ENCODE results near the gene CDKN2B-AS1.
A peak's percentile ranks its signal among the peaks of the same experiment; 100 is the strongest.

CDKN2B-AS1 gene

GRCh38 chr9:22002038-22002437, 7.4 kb downstream of the CDKN2B-AS1 start:
- Histone ChIP-seq H3K4me1 (ENCODE audit: control insufficient read depth, insufficient read depth, low read length) (no peaks in the 10 kb centered on the region), H3K4me3 (ENCODE audit: low read length) (no peak overlapping the region), H3K36me3 (ENCODE audit: control insufficient read depth, insufficient read depth, low read length) (no peaks in the 10 kb centered on the region), H3K9ac (ENCODE audit: low read length) (no peak overlapping the region), H3K27me3 (ENCODE audit: control insufficient read depth, insufficient read depth, low read length) (peaks cover 14% of the 10 kb centered on the region), H3K27ac (ENCODE audit: low read depth, low read length) (no peak overlapping the region)

- Histone ChIP-seq H3K27me3 (ENCODE audit: control insufficient read depth, insufficient read depth, low read length) (peaks cover 14% of the 10 kb centered on the region), H3K4me3 (ENCODE audit: low read length) (no peak overlapping the region), H3K9ac (ENCODE audit: low read length) (no peak overlapping the region), H3K4me1 (ENCODE audit: control insufficient read depth, insufficient read depth, low read length) (no peaks in the 10 kb centered on the region), H3K36me3 (ENCODE audit: control insufficient read depth, insufficient read depth, low read length) (no peaks in the 10 kb centered on the region), H3K27ac (ENCODE audit: low read depth, low read length) (no peak overlapping the region)
These were observed 10.6 kb downstream of the CDKN2B-AS1 start for GRCh38 chr9:22005021-22005701.

GRCh38 chr9:22005702-22006606, 11.4 kb downstream of the CDKN2B-AS1 start:
- H3K36me3 ChIP-seq (ENCODE audit: control insufficient read depth, insufficient read depth, low read length): no peaks in the 10 kb centered on the region
- H3K9ac ChIP-seq (ENCODE audit: low read length): no peak overlapping the region
- peaks cover 14% of the 10 kb centered on the region for H3K27me3 ChIP-seq (ENCODE audit: control insufficient read depth, insufficient read depth, low read length)
- H3K4me3 ChIP-seq (ENCODE audit: low read length): no peak overlapping the region
- H3K27ac ChIP-seq (ENCODE audit: low read depth, low read length): no peak overlapping the region
- H3K4me1 ChIP-seq (ENCODE audit: control insufficient read depth, insufficient read depth, low read length): no peaks in the 10 kb centered on the region

- Histone ChIP-seq H3K27me3 (ENCODE audit: control insufficient read depth, insufficient read depth, low read length) (peaks cover 14% of the 10 kb centered on the region), H3K36me3 (ENCODE audit: control insufficient read depth, insufficient read depth, low read length) (no peaks in the 10 kb centered on the region), H3K4me3 (ENCODE audit: low read length) (peak overlapping the region; percentile 87), H3K4me1 (ENCODE audit: control insufficient read depth, insufficient read depth, low read length) (no peaks in the 10 kb centered on the region), H3K27ac (ENCODE audit: low read depth, low read length) (peak overlapping the region; percentile 83), H3K9ac (ENCODE audit: low read length) (peak overlapping the region; percentile 51)
These were observed 13.8 kb downstream of the CDKN2B-AS1 start for GRCh38 chr9:22008384-22008716.

GRCh38 chr9:22008717-22009505, 14.3 kb downstream of the CDKN2B-AS1 start, which contains the start of gene CDKN2B:
CDKN2B (minus strand) TSS chr9:22009305; CDS start chr9:22008953, 352 bp downstream.
- no peaks in the 10 kb centered on the region for H3K36me3 ChIP-seq (ENCODE audit: control insufficient read depth, insufficient read depth, low read length)
- peak within 1 kb of the TSS; percentile 83 for H3K27ac ChIP-seq (ENCODE audit: low read depth, low read length)
- peaks cover 14% of the 10 kb centered on the region for H3K27me3 ChIP-seq (ENCODE audit: control insufficient read depth, insufficient read depth, low read length)
- peak within 1 kb of the TSS; percentile 51 for H3K9ac ChIP-seq (ENCODE audit: low read length)
- H3K4me3 ChIP-seq (ENCODE audit: low read length): peak within 1 kb of the TSS; percentile 87
- H3K4me1 ChIP-seq (ENCODE audit: control insufficient read depth, insufficient read depth, low read length): no peaks in the 10 kb centered on the region

GRCh38 chr9:22009506-22009867, 14.9 kb downstream of the CDKN2B-AS1 start:
- H3K36me3 ChIP-seq (ENCODE audit: control insufficient read depth, insufficient read depth, low read length): no peaks in the 10 kb centered on the region
- peak overlapping the region; percentile 87 for H3K4me3 ChIP-seq (ENCODE audit: low read length)
- peaks cover 14% of the 10 kb centered on the region for H3K27me3 ChIP-seq (ENCODE audit: control insufficient read depth, insufficient read depth, low read length)
- H3K27ac ChIP-seq (ENCODE audit: low read depth, low read length): peak overlapping the region; percentile 83
- no peak overlapping the region for H3K9ac ChIP-seq (ENCODE audit: low read length)
- no peaks in the 10 kb centered on the region for H3K4me1 ChIP-seq (ENCODE audit: control insufficient read depth, insufficient read depth, low read length)

GRCh38 chr9:22010866-22011625, 16.5 kb downstream of the CDKN2B-AS1 start:
- Histone ChIP-seq H3K9ac (ENCODE audit: low read length) (no peak overlapping the region), H3K27ac (ENCODE audit: low read depth, low read length) (no peak overlapping the region), H3K36me3 (ENCODE audit: control insufficient read depth, insufficient read depth, low read length) (no peaks in the 10 kb centered on the region), H3K4me3 (ENCODE audit: low read length) (no peak overlapping the region), H3K27me3 (ENCODE audit: control insufficient read depth, insufficient read depth, low read length) (peaks cover 4% of the 10 kb centered on the region), H3K4me1 (ENCODE audit: control insufficient read depth, insufficient read depth, low read length) (no peaks in the 10 kb centered on the region)

GRCh38 chr9:22022396-22022795, 27.8 kb downstream of the CDKN2B-AS1 start:
- H3K36me3 ChIP-seq (ENCODE audit: control insufficient read depth, insufficient read depth, low read length): no peaks in the 10 kb centered on the region
- no peak overlapping the region for H3K9ac ChIP-seq (ENCODE audit: low read length)

GRCh38 chr9:22026696-22027095, 32.1 kb downstream of the CDKN2B-AS1 start:
- no peaks in the 10 kb centered on the region for H3K4me1 ChIP-seq (ENCODE audit: control insufficient read depth, insufficient read depth, low read length)

More at GRCh38 chr9:22022396-22022795, 27.8 kb downstream of the CDKN2B-AS1 start:
- no peak overlapping the region for H3K4me3 ChIP-seq (ENCODE audit: low read length)
- no peak overlapping the region for H3K27ac ChIP-seq (ENCODE audit: low read depth, low read length)
- H3K4me1 ChIP-seq (ENCODE audit: control insufficient read depth, insufficient read depth, low read length): no peaks in the 10 kb centered on the region
- H3K27me3 ChIP-seq (ENCODE audit: control insufficient read depth, insufficient read depth, low read length): no peaks in the 10 kb centered on the region

GRCh38 chr9:22028394-22028793, 33.8 kb downstream of the CDKN2B-AS1 start:
- H3K27me3 ChIP-seq (ENCODE audit: control insufficient read depth, insufficient read depth, low read length): no peaks in the 10 kb centered on the region
- no peak overlapping the region for H3K9ac ChIP-seq (ENCODE audit: low read length)
- H3K27ac ChIP-seq (ENCODE audit: low read depth, low read length): no peak overlapping the region
- H3K36me3 ChIP-seq (ENCODE audit: control insufficient read depth, insufficient read depth, low read length): no peaks in the 10 kb centered on the region
- H3K4me3 ChIP-seq (ENCODE audit: low read length): no peak overlapping the region
- H3K4me1 ChIP-seq (ENCODE audit: control insufficient read depth, insufficient read depth, low read length): no peaks in the 10 kb centered on the region

More at GRCh38 chr9:22026696-22027095, 32.1 kb downstream of the CDKN2B-AS1 start:
- H3K4me3 ChIP-seq (ENCODE audit: low read length): no peak overlapping the region
- H3K36me3 ChIP-seq (ENCODE audit: control insufficient read depth, insufficient read depth, low read length): no peaks in the 10 kb centered on the region
- H3K27ac ChIP-seq (ENCODE audit: low read depth, low read length): no peak overlapping the region
- H3K27me3 ChIP-seq (ENCODE audit: control insufficient read depth, insufficient read depth, low read length): no peaks in the 10 kb centered on the region
- H3K9ac ChIP-seq (ENCODE audit: low read length): no peak overlapping the region

GRCh38 chr9:22029231-22029630, 34.6 kb downstream of the CDKN2B-AS1 start:
- no peak overlapping the region for H3K4me3 ChIP-seq (ENCODE audit: low read length)
- H3K36me3 ChIP-seq (ENCODE audit: control insufficient read depth, insufficient read depth, low read length): no peaks in the 10 kb centered on the region
- no peaks in the 10 kb centered on the region for H3K4me1 ChIP-seq (ENCODE audit: control insufficient read depth, insufficient read depth, low read length)
- H3K9ac ChIP-seq (ENCODE audit: low read length): no peak overlapping the region
- H3K27ac ChIP-seq (ENCODE audit: low read depth, low read length): no peak overlapping the region
- no peaks in the 10 kb centered on the region for H3K27me3 ChIP-seq (ENCODE audit: control insufficient read depth, insufficient read depth, low read length)
